DMS153 treated with DMSO at 0.1 percent for 48 hours (cell line): ENCODE measurements around the gene REELD1.

Source experiments
- DNase-seq: peaks from one replicate; lab custom pipeline; 2025; ENCODE audit not compliant: unreplicated experiment; lab: John Stamatoyannopoulos, UW

REELD1 gene

DNA sequence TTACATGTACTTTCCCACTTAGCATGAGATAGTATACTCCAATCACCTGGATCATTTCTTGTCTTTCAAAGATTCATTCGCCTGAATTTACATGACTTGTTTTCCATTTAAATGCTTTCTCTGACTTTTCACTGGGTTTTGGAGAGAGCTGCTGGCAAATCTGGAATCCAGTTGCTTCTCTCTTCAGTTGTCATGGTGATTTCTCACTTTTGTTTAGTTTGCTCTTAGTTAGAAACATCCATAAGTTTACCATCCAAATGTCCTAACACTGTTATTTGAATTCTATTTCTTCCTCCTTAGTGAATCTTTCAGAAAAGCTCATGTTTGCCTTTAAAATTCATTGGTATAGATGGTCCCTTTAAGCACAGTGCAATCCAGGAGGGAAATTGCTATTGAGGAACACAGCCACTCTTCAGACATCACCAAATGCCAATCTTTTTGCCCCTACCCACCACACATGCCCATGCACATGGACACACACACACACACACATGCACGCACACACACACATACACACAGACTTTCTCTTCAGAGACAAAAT lies 51.7 kb downstream of the REELD1 start:
- no peak for DNase-seq

GRCh38 chr4:146267826-146268225 lies 53.5 kb downstream of the REELD1 start:
- DNase-seq: no peak

DNA sequence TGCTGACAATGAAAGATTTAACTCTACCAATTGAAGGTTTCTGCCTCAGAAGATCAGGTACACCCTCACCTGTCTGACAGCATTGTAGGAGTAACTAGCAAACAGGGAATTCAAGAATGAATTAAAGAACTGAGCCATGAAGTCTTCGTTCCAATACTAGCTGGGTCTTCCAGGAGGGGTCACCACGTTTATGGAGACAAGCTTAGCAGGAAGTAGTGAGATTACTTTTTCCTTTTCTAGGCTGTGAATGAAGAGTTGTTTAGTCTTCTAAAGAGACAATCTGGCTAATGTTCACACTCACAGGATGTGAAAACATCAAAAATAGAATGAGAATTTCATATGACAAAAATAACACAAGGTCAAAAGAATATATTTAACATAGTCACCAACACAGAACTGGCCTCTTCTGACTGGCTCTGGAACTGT lies 54.9 kb downstream of the REELD1 start:
- no peak for DNase-seq

DNA sequence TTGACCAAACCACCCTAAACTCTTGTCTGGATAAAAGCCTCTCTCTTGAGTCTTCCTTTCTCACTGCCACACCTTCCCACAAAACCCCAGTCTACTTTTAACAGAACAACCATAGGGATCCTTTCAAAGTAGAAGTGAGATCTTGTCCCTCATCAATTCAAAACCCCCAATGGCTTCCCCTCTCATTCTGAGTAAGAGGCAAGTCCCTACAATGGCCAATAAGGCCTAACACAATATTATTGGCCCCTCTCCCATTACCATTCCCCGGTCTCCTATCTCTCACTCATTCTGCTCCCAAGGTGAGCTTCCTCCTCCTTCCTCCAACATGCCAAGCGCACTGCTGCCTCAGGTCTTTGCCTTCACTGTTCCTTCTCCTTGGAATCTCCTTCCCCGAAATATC lies 57.1 kb downstream of the REELD1 start:
- no peak for DNase-seq

DNA sequence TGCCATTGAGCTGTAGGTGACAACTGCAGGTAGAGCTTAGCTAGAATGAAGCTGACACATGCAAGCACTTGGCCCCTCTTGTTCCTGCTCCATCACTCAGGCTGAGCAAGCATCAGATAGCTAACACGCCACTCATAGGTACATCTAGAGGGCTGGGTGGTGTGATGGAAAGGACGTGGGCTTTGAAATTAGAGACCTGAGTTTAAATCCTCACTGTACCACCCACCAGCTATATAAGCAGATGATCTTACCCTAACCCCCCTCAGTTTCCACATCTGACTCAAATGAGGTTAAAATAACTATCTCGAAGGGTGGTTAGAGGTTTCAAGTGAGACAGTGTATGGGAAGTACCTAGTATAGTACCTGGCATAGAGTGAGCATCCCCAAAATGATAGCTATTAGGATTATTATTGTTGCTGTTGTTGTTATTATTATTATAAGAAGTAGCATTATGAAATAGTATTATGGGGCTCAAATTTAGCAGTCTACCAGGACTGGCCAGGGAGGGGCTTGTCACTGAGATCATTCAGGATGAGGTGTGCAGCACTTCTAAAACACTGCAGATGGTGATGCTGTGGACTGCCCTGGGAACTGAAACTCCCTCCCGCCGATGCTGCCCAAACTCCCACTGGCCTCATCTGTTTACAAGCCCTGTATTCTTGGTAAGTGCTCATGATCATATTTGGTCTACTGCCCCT lies 59.0 kb downstream of the REELD1 start:
- DNase-seq: no peak

DNA sequence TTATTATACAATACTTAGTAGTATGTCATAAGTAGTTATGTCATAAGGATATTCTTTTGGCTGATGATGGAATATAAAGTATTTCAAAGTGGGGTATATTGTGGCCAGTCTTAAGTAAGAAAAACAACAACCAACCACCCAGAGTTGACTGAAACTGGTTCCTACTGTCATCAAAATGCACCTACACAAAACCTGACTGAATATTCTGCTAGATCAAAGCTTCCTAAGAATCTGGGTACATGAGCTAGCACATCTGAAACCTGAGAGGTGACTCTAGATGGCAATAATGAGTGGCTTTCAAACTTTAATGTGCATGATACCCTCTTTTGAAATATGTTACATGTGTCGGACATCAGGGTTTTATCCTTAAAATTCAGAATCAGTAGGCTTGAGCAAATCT lies 60.4 kb downstream of the REELD1 start:
- DNase-seq: no peak

GRCh38 chr4:146275370-146275769 lies 61.0 kb downstream of the REELD1 start:
- DNase-seq: no peak

- DNase-seq: no peak
These were observed 64.6 kb downstream of the REELD1 start for GRCh38 chr4:146278986-146279385.
